IPS DF 4.7 (cell line): ENCODE data around the gene CSRNP3.
"Not testable (repeated sequence)": the region's sequence is repeated elsewhere in the genome, so short reads cannot be mapped to it uniquely, and the experiment has no call there.

Source experiments
- DNase-seq: peaks from one replicate; pipeline ENCODE4 v3.0.0-alpha.2; 2013; ENCODE audit warnings: low spot score; ENCODE audit errors: extremely low read depth

CSRNP3 gene

GRCh38 chr2:165632594-165632993 is 163.1 kb downstream of the CSRNP3 start:
- DNase-seq = no peak

GRCh38 chr2:165633431-165633830 is 163.9 kb downstream of the CSRNP3 start:
- DNase-seq = peak; percentile 78

- no peak for DNase-seq
Measured at GRCh38 chr2:165634282-165634681, 164.8 kb downstream of the CSRNP3 start.

GRCh38 chr2:165634855-165635254 is 165.4 kb downstream of the CSRNP3 start:
- DNase-seq = peak; percentile 25

GRCh38 chr2:165635532-165635931 is 166.0 kb downstream of the CSRNP3 start:
- DNase-seq = no peak

GRCh38 chr2:165636959-165637358 is 167.5 kb downstream of the CSRNP3 start:
- DNase-seq = no peak

GRCh38 chr2:165637396-165637795 is 167.9 kb downstream of the CSRNP3 start:
- no peak for DNase-seq

GRCh38 chr2:165639504-165639903 is 170.0 kb downstream of the CSRNP3 start:
- no peak for DNase-seq

GRCh38 chr2:165640247-165640929 is 170.9 kb downstream of the CSRNP3 start:
- DNase-seq = no peak

GRCh38 chr2:165645930-165646831 is 176.7 kb downstream of the CSRNP3 start:
- DNase-seq = no peak

GRCh38 chr2:165647409-165647808 is 177.9 kb downstream of the CSRNP3 start:
- no peak for DNase-seq

GRCh38 chr2:165648801-165649200 is 179.3 kb downstream of the CSRNP3 start:
- DNase-seq = no peak

- no peak for DNase-seq
Measured at GRCh38 chr2:165651233-165651632, 181.7 kb downstream of the CSRNP3 start.

GRCh38 chr2:165655661-165656060 is 186.2 kb downstream of the CSRNP3 start:
- no peak for DNase-seq

GRCh38 chr2:165660361-165660760 is 190.9 kb downstream of the CSRNP3 start:
- no peak for DNase-seq

GRCh38 chr2:165662720-165663119 is 193.2 kb downstream of the CSRNP3 start:
- no peak for DNase-seq

- no peak for DNase-seq
Measured at GRCh38 chr2:165665614-165666013, 196.1 kb downstream of the CSRNP3 start.

- DNase-seq = not testable (repeated sequence)
Measured at GRCh38 chr2:165666073-165666472, 196.6 kb downstream of the CSRNP3 start.

GRCh38 chr2:165666605-165667004 is 197.1 kb downstream of the CSRNP3 start:
- DNase-seq = no peak

GRCh38 chr2:165667375-165667774 is 197.9 kb downstream of the CSRNP3 start:
- no peak for DNase-seq

- DNase-seq = no peak
Measured at GRCh38 chr2:165674780-165675179, 205.3 kb downstream of the CSRNP3 start.

- DNase-seq = no peak
Measured at GRCh38 chr2:165675551-165675968, 206.1 kb downstream of the CSRNP3 start.

GRCh38 chr2:165678882-165679281 is 209.4 kb downstream of the CSRNP3 start:
- DNase-seq = no peak
